ENCODE measurements around the gene TGM6. TPM values are rescaled to one million over a fixed set of nuclear protein-coding genes. Genes with fewer than 3 reads are reported as not detected.

Gene TGM6
- total RNA-seq, 1 donor = not detected

GRCh38 chr20:2431185-2431584 is 50.5 kb downstream of the TGM6 start:
- Histone ChIP-seq H3K27me3 (ENCODE audit: insufficient read depth, low read length) (peaks cover 12% of the 10 kb centered on the region), H3K4me3 (ENCODE audit: low read length) (no peak overlapping the region), H3K4me1 (ENCODE audit: insufficient read depth, low read length) (no peaks in the 10 kb centered on the region), H3K9me3 (ENCODE audit: low read depth, low read length) (no peaks in the 10 kb centered on the region)

GRCh38 chr20:2446845-2447244 is 66.1 kb downstream of the TGM6 start:
- H3K4me1 ChIP-seq (ENCODE audit: insufficient read depth, low read length) = no peaks in the 10 kb centered on the region
- H3K4me3 ChIP-seq (ENCODE audit: low read length) = no peak overlapping the region
- peaks cover 2% of the 10 kb centered on the region for H3K27me3 ChIP-seq (ENCODE audit: insufficient read depth, low read length)
- H3K9me3 ChIP-seq (ENCODE audit: low read depth, low read length) = no peaks in the 10 kb centered on the region

GRCh38 chr20:2449386-2449785 is 68.7 kb downstream of the TGM6 start:
- H3K27me3 ChIP-seq (ENCODE audit: insufficient read depth, low read length) = peaks cover 2% of the 10 kb centered on the region
- no peaks in the 10 kb centered on the region for H3K4me1 ChIP-seq (ENCODE audit: insufficient read depth, low read length)
- H3K9me3 ChIP-seq (ENCODE audit: low read depth, low read length) = no peaks in the 10 kb centered on the region
- H3K4me3 ChIP-seq (ENCODE audit: low read length) = no peak overlapping the region

GRCh38 chr20:2451422-2451821 is 70.7 kb downstream of the TGM6 start:
- no peaks in the 10 kb centered on the region for H3K9me3 ChIP-seq (ENCODE audit: low read depth, low read length)

GRCh38 chr20:2451939-2452732 is 71.4 kb downstream of the TGM6 start:
- Histone ChIP-seq H3K4me1 (ENCODE audit: insufficient read depth, low read length) (no peaks in the 10 kb centered on the region), H3K4me3 (ENCODE audit: low read length) (no peak overlapping the region), H3K27me3 (ENCODE audit: insufficient read depth, low read length) (no peaks in the 10 kb centered on the region), H3K9me3 (ENCODE audit: low read depth, low read length) (no peaks in the 10 kb centered on the region)

More at GRCh38 chr20:2451422-2451821, 70.7 kb downstream of the TGM6 start:
- Histone ChIP-seq H3K27me3 (ENCODE audit: insufficient read depth, low read length) (no peaks in the 10 kb centered on the region), H3K4me3 (ENCODE audit: low read length) (no peak overlapping the region), H3K4me1 (ENCODE audit: insufficient read depth, low read length) (no peaks in the 10 kb centered on the region)

GRCh38 chr20:2453792-2454191 is 73.1 kb downstream of the TGM6 start:
- Histone ChIP-seq H3K27me3 (ENCODE audit: insufficient read depth, low read length) (no peaks in the 10 kb centered on the region), H3K4me3 (ENCODE audit: low read length) (no peak overlapping the region), H3K9me3 (ENCODE audit: low read depth, low read length) (no peaks in the 10 kb centered on the region), H3K4me1 (ENCODE audit: insufficient read depth, low read length) (no peaks in the 10 kb centered on the region)

GRCh38 chr20:2455771-2456497 is 75.2 kb downstream of the TGM6 start:
- Histone ChIP-seq H3K27me3 (ENCODE audit: insufficient read depth, low read length) (no peaks in the 10 kb centered on the region), H3K4me1 (ENCODE audit: insufficient read depth, low read length) (no peaks in the 10 kb centered on the region), H3K4me3 (ENCODE audit: low read length) (no peak overlapping the region), H3K9me3 (ENCODE audit: low read depth, low read length) (no peaks in the 10 kb centered on the region)

- no peak overlapping the region for H3K4me3 ChIP-seq (ENCODE audit: low read length)
These were observed 78.3 kb downstream of the TGM6 start for GRCh38 chr20:2458919-2459499.

GRCh38 chr20:2459981-2460751 is 79.5 kb downstream of the TGM6 start:
- Histone ChIP-seq H3K4me1 (ENCODE audit: insufficient read depth, low read length) (no peaks in the 10 kb centered on the region), H3K27me3 (ENCODE audit: insufficient read depth, low read length) (no peaks in the 10 kb centered on the region), H3K4me3 (ENCODE audit: low read length) (no peak overlapping the region)

More at GRCh38 chr20:2458919-2459499, 78.3 kb downstream of the TGM6 start:
- Histone ChIP-seq H3K27me3 (ENCODE audit: insufficient read depth, low read length) (no peaks in the 10 kb centered on the region), H3K4me1 (ENCODE audit: insufficient read depth, low read length) (no peaks in the 10 kb centered on the region), H3K9me3 (ENCODE audit: low read depth, low read length) (no peaks in the 10 kb centered on the region)

GRCh38 chr20:2460752-2461424 is 80.2 kb downstream of the TGM6 start:
- H3K27me3 ChIP-seq (ENCODE audit: insufficient read depth, low read length) = no peaks in the 10 kb centered on the region
- H3K9me3 ChIP-seq (ENCODE audit: low read depth, low read length) = no peaks in the 10 kb centered on the region
- H3K4me3 ChIP-seq (ENCODE audit: low read length) = no peak overlapping the region
- no peaks in the 10 kb centered on the region for H3K4me1 ChIP-seq (ENCODE audit: insufficient read depth, low read length)

More at GRCh38 chr20:2459981-2460751, 79.5 kb downstream of the TGM6 start:
- H3K9me3 ChIP-seq (ENCODE audit: low read depth, low read length) = no peaks in the 10 kb centered on the region

GRCh38 chr20:2462484-2462883 is 81.8 kb downstream of the TGM6 start:
- H3K9me3 ChIP-seq (ENCODE audit: low read depth, low read length) = no peaks in the 10 kb centered on the region
- H3K27me3 ChIP-seq (ENCODE audit: insufficient read depth, low read length) = no peaks in the 10 kb centered on the region
- H3K4me3 ChIP-seq (ENCODE audit: low read length) = no peak overlapping the region
- H3K4me1 ChIP-seq (ENCODE audit: insufficient read depth, low read length) = no peaks in the 10 kb centered on the region

GRCh38 chr20:2463616-2464365 is 83.1 kb downstream of the TGM6 start:
- no peaks in the 10 kb centered on the region for H3K9me3 ChIP-seq (ENCODE audit: low read depth, low read length)
- H3K27me3 ChIP-seq (ENCODE audit: insufficient read depth, low read length) = no peaks in the 10 kb centered on the region
- no peak overlapping the region for H3K4me3 ChIP-seq (ENCODE audit: low read length)
- peaks cover 5% of the 10 kb centered on the region for H3K4me1 ChIP-seq (ENCODE audit: insufficient read depth, low read length)

GRCh38 chr20:2465100-2465499 is 84.4 kb downstream of the TGM6 start:
- Histone ChIP-seq H3K4me3 (ENCODE audit: low read length) (no peak overlapping the region), H3K27me3 (ENCODE audit: insufficient read depth, low read length) (no peaks in the 10 kb centered on the region), H3K9me3 (ENCODE audit: low read depth, low read length) (no peaks in the 10 kb centered on the region), H3K4me1 (ENCODE audit: insufficient read depth, low read length) (peaks cover 16% of the 10 kb centered on the region)

- no peaks in the 10 kb centered on the region for H3K27me3 ChIP-seq (ENCODE audit: insufficient read depth, low read length)
- peaks cover 20% of the 10 kb centered on the region for H3K4me1 ChIP-seq (ENCODE audit: insufficient read depth, low read length)
- no peaks in the 10 kb centered on the region for H3K9me3 ChIP-seq (ENCODE audit: low read depth, low read length)
- no peak overlapping the region for H3K4me3 ChIP-seq (ENCODE audit: low read length)
These were observed 86.7 kb downstream of the TGM6 start for GRCh38 chr20:2467412-2467811.
